IPS-NIHi11 (cell line): ENCODE data around the gene MAML3.

Experiments used
- DNase-seq: peaks from one replicate; pipeline ENCODE4 v3.0.0; 2012; ENCODE audit warnings: mixed read lengths, low spot score

MAML3 gene

GRCh38 chr4:140156529-140157171 is 2.7 kb upstream of the MAML3 start:
- DNase-seq, result no peak

GRCh38 chr4:140154572-140154891 is 548 bp upstream of the MAML3 start:
- DNase-seq, result no peak

- DNase-seq, result no peak
Observed at GRCh38 chr4:140153419-140153717, 616 bp downstream of the MAML3 start.

GRCh38 chr4:140152751-140153418 is 1.1 kb downstream of the MAML3 start:
- peak; percentile 33 for DNase-seq

- peak; percentile 79 for DNase-seq
Observed at GRCh38 chr4:140152013-140152703, 1.8 kb downstream of the MAML3 start.

- peak; percentile 80 for DNase-seq
Observed at GRCh38 chr4:140151699-140152012, 2.3 kb downstream of the MAML3 start.

- DNase-seq, result peak; percentile 77
Observed at GRCh38 chr4:140150886-140151698, 2.9 kb downstream of the MAML3 start.

GRCh38 chr4:140150636-140150885 is 3.4 kb downstream of the MAML3 start:
- no peak for DNase-seq

GRCh38 chr4:140149846-140150635 is 3.9 kb downstream of the MAML3 start:
- peak; percentile 55 for DNase-seq

- no peak for DNase-seq
Observed at GRCh38 chr4:140144050-140144449, 9.9 kb downstream of the MAML3 start.

- DNase-seq, result no peak
Observed at GRCh38 chr4:140141210-140141835, 12.7 kb downstream of the MAML3 start.

- no peak for DNase-seq
Observed at GRCh38 chr4:140140566-140140965, 13.4 kb downstream of the MAML3 start.

GRCh38 chr4:140138428-140138827 is 15.6 kb downstream of the MAML3 start:
- DNase-seq, result no peak

GRCh38 chr4:140137671-140138070 is 16.3 kb downstream of the MAML3 start:
- DNase-seq, result peak; percentile 24

GRCh38 chr4:140136509-140136908 is 17.5 kb downstream of the MAML3 start:
- DNase-seq, result no peak

- DNase-seq, result no peak
Observed at GRCh38 chr4:140135529-140136088, 18.4 kb downstream of the MAML3 start.

GRCh38 chr4:140134746-140135425 is 19.1 kb downstream of the MAML3 start:
- DNase-seq, result no peak

GRCh38 chr4:140133576-140133975 is 20.4 kb downstream of the MAML3 start:
- no peak for DNase-seq

- DNase-seq, result no peak
Observed at GRCh38 chr4:140131675-140132229, 22.2 kb downstream of the MAML3 start.

- DNase-seq, result no peak
Observed at GRCh38 chr4:140130677-140131076, 23.3 kb downstream of the MAML3 start.

GRCh38 chr4:140127422-140127821 is 26.6 kb downstream of the MAML3 start:
- no peak for DNase-seq
